OCI-LY1 (cell line): ENCODE data around the gene PC.

Experiments
- H2AFZ ChIP-seq: fragments of 200-600 bp; sonication (generic), shearing (Covaris generic); 2 replicates; pipeline ENCODE4 v1.6.0; 2014; ENCODE audit warnings: antibody characterized with exemption, mild to moderate bottlenecking, low read length
- H3F3A ChIP-seq: fragments of 200-600 bp; sonication (generic), shearing (Covaris generic); 2 replicates; pipeline ENCODE4 v1.6.0; 2014; ENCODE audit warnings: mild to moderate bottlenecking, antibody characterized with exemption, low read length, moderate library complexity; ENCODE audit not compliant: insufficient read depth
- H3K27ac ChIP-seq: fragments of 200-600 bp; sonication (generic); 2 replicates; pipeline ENCODE4 v1.5.1; 2014; ENCODE audit warnings: low read length, mixed run types, mild to moderate bottlenecking, low read depth; ENCODE audit not compliant: poor library complexity, severe bottlenecking
- H3K27me3 ChIP-seq: fragments of 200-600 bp; sonication (generic); 2 replicates; pipeline ENCODE4 v1.6.0; 2014; ENCODE audit warnings: antibody characterized with exemption, mild to moderate bottlenecking, low read length, moderate library complexity; ENCODE audit not compliant: insufficient read depth
- H3K36me3 ChIP-seq: fragments of 200-600 bp; sonication (generic); 2 replicates; pipeline ENCODE4 v1.6.1; 2014; ENCODE audit warnings: mild to moderate bottlenecking, antibody characterized with exemption, low read length, moderate library complexity, mixed read lengths; ENCODE audit not compliant: insufficient read depth
- H3K4me1 ChIP-seq: fragments of 200-600 bp; sonication (generic); 2 replicates; pipeline ENCODE4 v1.5.1; 2014; ENCODE audit warnings: mild to moderate bottlenecking, low read length, moderate library complexity; ENCODE audit not compliant: insufficient read depth, severe bottlenecking
- H3K4me2 ChIP-seq: fragments of 200-600 bp; sonication (generic), shearing (Covaris generic); 2 replicates; pipeline ENCODE4 v1.6.1; 2014; ENCODE audit warnings: low read length
- H3K4me3 ChIP-seq: fragments of 200-600 bp; sonication (generic); 2 replicates; pipeline ENCODE4 v1.5.1; 2014; ENCODE audit warnings: low read length, low read depth, mild to moderate bottlenecking, mixed read lengths; ENCODE audit not compliant: poor library complexity, severe bottlenecking
- H3K79me2 ChIP-seq: fragments of 200-600 bp; shearing (Covaris generic); 2 replicates; pipeline ENCODE4 v1.6.1; 2016; ENCODE audit warnings: mixed run types, low read length, mixed read lengths; ENCODE audit not compliant: insufficient read depth
- H3K9ac ChIP-seq: fragments of 200-600 bp; sonication (generic), shearing (Covaris generic); 2 replicates; pipeline ENCODE4 v1.6.1; 2014; ENCODE audit warnings: mild to moderate bottlenecking, low read length, mixed read lengths
- H3K9me2 ChIP-seq: fragments of 200-600 bp; sonication (generic), shearing (Covaris generic); 2 replicates; pipeline ENCODE4 v1.6.1; 2014; ENCODE audit warnings: low read depth, mild to moderate bottlenecking, low read length, mixed read lengths
- H3K9me3 ChIP-seq: fragments of 200-600 bp; shearing (Covaris generic); 2 replicates; pipeline ENCODE4 v1.6.1; 2014; ENCODE audit warnings: low read length, mixed read lengths
- H4K20me1 ChIP-seq: fragments of 200-600 bp; sonication (generic), shearing (Covaris generic); 2 replicates; pipeline ENCODE4 v1.6.0; 2016; ENCODE audit warnings: mild to moderate bottlenecking, low read length; ENCODE audit not compliant: insufficient read depth
- CTCF ChIP-seq: fragments of 200-600 bp; sonication (generic), shearing (Covaris generic); IDR thresholded peaks from 2 replicates; pipeline ENCODE4 v1.5.1; 2017; ENCODE audit warnings: mild to moderate bottlenecking, antibody characterized with exemption, low read length, moderate library complexity, mixed read lengths
- EZH2 ChIP-seq: fragments of 200-600 bp; sonication (generic), shearing (Covaris generic); IDR thresholded peaks from 2 replicates; pipeline ENCODE4 v1.8.0; 2017; ENCODE audit warnings: borderline replicate concordance, mixed run types, mild to moderate bottlenecking, antibody characterized with exemption, low read length, moderate library complexity, mixed read lengths

The PC gene

GRCh38 chr11:66854729-66855211 lies 103.4 kb downstream of the PC start:
- no peaks in the 10 kb centered on the region for H3K9me2 ChIP-seq
- no peak overlapping the region for H3K4me3 ChIP-seq
- no peaks in the 10 kb centered on the region for H4K20me1 ChIP-seq
- no peaks in the 10 kb centered on the region for H3K36me3 ChIP-seq
- no peak overlapping the region for H2AFZ ChIP-seq
- no peaks in the 10 kb centered on the region for H3K9me3 ChIP-seq
- H3K4me1 ChIP-seq: peaks cover 20% of the 10 kb centered on the region
- TF ChIP-seq EZH2 (no peak), CTCF (no peak)
- 0 out of 2 replicates have a peak, but pooled peaks cover 7% of the 10 kb centered on the region for H3K27me3 ChIP-seq
- H3K27ac ChIP-seq: no peak overlapping the region
- no peaks in the 10 kb centered on the region for H3K79me2 ChIP-seq
- H3F3A ChIP-seq: no peaks in the 10 kb centered on the region
- no peak overlapping the region for H3K4me2 ChIP-seq
- no peak overlapping the region for H3K9ac ChIP-seq

DNA sequence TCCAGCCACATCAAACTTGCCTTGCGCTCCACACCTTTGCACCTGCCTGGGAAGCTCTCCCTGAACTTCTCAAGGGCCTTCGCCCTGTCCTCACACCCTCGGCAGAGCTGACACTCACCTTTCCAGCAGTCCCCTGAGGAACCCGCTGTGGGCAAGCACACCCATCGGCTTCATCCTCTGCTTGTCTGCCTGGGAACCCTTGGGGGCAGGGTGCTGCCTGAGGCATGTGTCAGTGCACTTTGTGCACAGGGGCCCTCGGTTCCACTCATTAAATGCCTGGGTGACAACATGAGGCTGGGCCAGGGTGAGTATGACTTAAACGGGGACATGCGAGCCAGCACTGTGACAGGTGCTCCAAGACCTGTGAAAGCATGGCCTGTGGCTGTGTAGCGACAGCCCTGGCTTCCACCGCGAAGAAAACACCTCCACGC lies 103.9 kb downstream of the PC start:
- no peak overlapping the region for H2AFZ ChIP-seq
- no peak overlapping the region for H3K9ac ChIP-seq
- H3K4me3 ChIP-seq: no peak overlapping the region
- no peaks in the 10 kb centered on the region for H3K36me3 ChIP-seq
- H3K4me2 ChIP-seq: no peak overlapping the region
- H4K20me1 ChIP-seq: no peaks in the 10 kb centered on the region
- H3K27me3 ChIP-seq: 0 out of 2 replicates have a peak, but pooled peaks cover 7% of the 10 kb centered on the region
- no peaks in the 10 kb centered on the region for H3K79me2 ChIP-seq
- H3K9me2 ChIP-seq: no peaks in the 10 kb centered on the region
- no peak for TF ChIP-seq CTCF
- no peak for TF ChIP-seq EZH2
- H3K27ac ChIP-seq: no peak overlapping the region
- H3K4me1 ChIP-seq: peaks cover 20% of the 10 kb centered on the region
- no peaks in the 10 kb centered on the region for H3F3A ChIP-seq
- H3K9me3 ChIP-seq: no peaks in the 10 kb centered on the region

GRCh38 chr11:66853242-66854229 lies 104.6 kb downstream of the PC start:
- no peak for TF ChIP-seq EZH2
- no peak for TF ChIP-seq CTCF
- Histone ChIP-seq H3K27me3 (0 out of 2 replicates have a peak, but pooled peaks cover 7% of the 10 kb centered on the region), H3K36me3 (peaks cover 6% of the 10 kb centered on the region; the same call in 1 of the 2 replicates), H2AFZ (no peak overlapping the region), H3K4me1 (peaks cover 20% of the 10 kb centered on the region), H4K20me1 (no peaks in the 10 kb centered on the region), H3K9me2 (no peaks in the 10 kb centered on the region), H3K4me3 (no peak overlapping the region), H3K9me3 (no peaks in the 10 kb centered on the region), H3F3A (no peaks in the 10 kb centered on the region), H3K4me2 (no peak overlapping the region), H3K9ac (no peak overlapping the region), H3K27ac (no peak overlapping the region), H3K79me2 (no peaks in the 10 kb centered on the region)
